Right ventricle myocardium inferior (tissue), 1 donor: ENCODE measurements around the gene CDC45. TPM values are rescaled to one million over a fixed set of nuclear protein-coding genes. Genes with fewer than 3 reads are reported as not detected.
"Not testable (repeated sequence)": the region's sequence is repeated elsewhere in the genome, so short reads cannot be mapped to it uniquely, and the experiment has no call there.

Experiments
- ATAC-seq: fragments of 200-7000 bp; cut with Tn5 transposase; one replicate; pipeline ENCODE4 v1.9.1; 2020; ENCODE audit warnings: mild to moderate bottlenecking, moderate library complexity
- DNase-seq: peaks from one replicate; pipeline ENCODE4 v3.0.0; 2021; ENCODE audit errors: missing footprints
- intact Hi-C: fragments of 100-400 bp; cut with DNase I; formaldehyde crosslinking; loops from one replicate; pipeline ENCODE4 v1.11.0; 2022
- total RNA-seq: library from RNA; stranded (reverse); fragmentation: NEBNext Ultra II Directional; extraction: Animal tissue kit (Norgen Biotek cat#: 25700); gene quantifications from one replicate; pipeline ENCODE4 v1.2.1, GENCODE V29; 2021
- donor health status: DM: no; HTN: yes; CAD: no; lungs with severe emphysema.

The CDC45 gene
- total RNA-seq, 1 donor from 2014 or later: 0.76 TPM

- ATAC-seq: no peak
- intact Hi-C loops: loop anchor here (5.0 kb wide), 1 partner anchor 102 kb away; no protein-coding TSS in a partner anchor
- DNase-seq: no peak
Measured at GRCh38 chr22:19520007-19520406, 40.3 kb downstream of the CDC45 start.

GRCh38 chr22:19520566-19521305 lies 41.0 kb downstream of the CDC45 start:
- DNase-seq (no peak), ATAC-seq (no peak)
- intact Hi-C loops: loop anchor here (5.0 kb wide), 1 partner anchor 102 kb away; no protein-coding TSS in a partner anchor

- ATAC-seq (peak; percentile 64), DNase-seq (no peak)
- intact Hi-C loops: loop anchor here (5.0 kb wide), 1 partner anchor 100 kb away; no protein-coding TSS in a partner anchor
Measured at GRCh38 chr22:19522190-19522880, 42.6 kb downstream of the CDC45 start.

GRCh38 chr22:19522881-19523239 lies 43.1 kb downstream of the CDC45 start:
- DNase-seq (no peak), ATAC-seq (no peak)
- intact Hi-C loops: loop anchor here (5.0 kb wide), 1 partner anchor 99 kb away; no protein-coding TSS in a partner anchor

- no peak for DNase-seq
- intact Hi-C loops: loop anchor here (2.0 to 5.0 kb wide), 2 partner anchors 43 to 99 kb away; no protein-coding TSS in a partner anchor
- no peak for ATAC-seq
Measured at GRCh38 chr22:19523240-19524169, 43.8 kb downstream of the CDC45 start.

GRCh38 chr22:19524170-19525115 lies 44.7 kb downstream of the CDC45 start, which contains the start of gene CLDN5:
Gene CLDN5, minus strand, starts transcription at chr22:19524410. Its CDS starts 155 bp downstream, at chr22:19524255.
- intact Hi-C loops: loop anchor here (1.0 to 5.0 kb wide), 3 partner anchors 42 to 98 kb away; no protein-coding TSS in a partner anchor
- peak; percentile 36 for ATAC-seq
- DNase-seq: no peak

- ATAC-seq (no peak), DNase-seq (no peak)
- intact Hi-C loops: loop anchor here (1.0 to 2.0 kb wide), 2 partner anchors 42 to 47 kb away; no protein-coding TSS in a partner anchor
Measured at GRCh38 chr22:19525116-19525660, 45.5 kb downstream of the CDC45 start.

- DNase-seq: no peak
Measured at GRCh38 chr22:19525666-19526065, 45.9 kb downstream of the CDC45 start.

GRCh38 chr22:19526076-19526701 lies 46.5 kb downstream of the CDC45 start:
- intact Hi-C loops: no loop called here
- ATAC-seq: no peak
- DNase-seq: no peak

More at GRCh38 chr22:19525666-19526065, 45.9 kb downstream of the CDC45 start:
- no peak for ATAC-seq
- intact Hi-C loops: loop anchor here (1.0 to 2.0 kb wide), 2 partner anchors 41 to 47 kb away; no protein-coding TSS in a partner anchor

- no peak for DNase-seq
- intact Hi-C loops: no loop called here
- ATAC-seq: no peak
Measured at GRCh38 chr22:19526702-19527111, 47.0 kb downstream of the CDC45 start.

- intact Hi-C loops: no loop called here
- ATAC-seq: no peak
- DNase-seq: no peak
Measured at GRCh38 chr22:19527321-19527721, 47.6 kb downstream of the CDC45 start.

GRCh38 chr22:19527861-19528417 lies 48.2 kb downstream of the CDC45 start:
- ATAC-seq (no peak), DNase-seq (no peak)
- intact Hi-C loops: no loop called here

- DNase-seq (no peak), ATAC-seq (no peak)
- intact Hi-C loops: no loop called here
Measured at GRCh38 chr22:19529811-19530210, 50.1 kb downstream of the CDC45 start.

- DNase-seq: no peak
- intact Hi-C loops: no loop called here
- ATAC-seq: no peak
Measured at GRCh38 chr22:19530751-19531150, 51.0 kb downstream of the CDC45 start.

GRCh38 chr22:19531327-19531726 lies 51.6 kb downstream of the CDC45 start:
- ATAC-seq, intact Hi-C loops, DNase-seq: not testable (repeated sequence)

GRCh38 chr22:19533049-19533626 lies 53.4 kb downstream of the CDC45 start:
- no peak for DNase-seq
- intact Hi-C loops: no loop called here
- no peak for ATAC-seq
